Uterus (tissue), 2 donors: Measurements from ENCODE around the gene RBM12.

Experiments
- CTCF ChIP-seq, 4 experiments: fragments of 200-600 bp in 2 of 4; fragments of 450-650 bp in 2 of 4; sonication (generic) in 2 of 4; IDR thresholded peaks; one replicate each; pipeline ENCODE4 v1.5.1; 2016 to 2019; ENCODE audit warnings: antibody characterized with exemption in 4 of 4, mild to moderate bottlenecking in 2 of 4, moderate library complexity in 1 of 4
- POLR2A ChIP-seq, 2 donors: fragments of 450-650 bp; IDR thresholded peaks; one replicate each; pipeline ENCODE4 v1.6.1; 2016; ENCODE audit warnings: antibody characterized with exemption in 2 of 2, mild to moderate bottlenecking in 1 of 2, moderate library complexity in 1 of 2

DNA sequence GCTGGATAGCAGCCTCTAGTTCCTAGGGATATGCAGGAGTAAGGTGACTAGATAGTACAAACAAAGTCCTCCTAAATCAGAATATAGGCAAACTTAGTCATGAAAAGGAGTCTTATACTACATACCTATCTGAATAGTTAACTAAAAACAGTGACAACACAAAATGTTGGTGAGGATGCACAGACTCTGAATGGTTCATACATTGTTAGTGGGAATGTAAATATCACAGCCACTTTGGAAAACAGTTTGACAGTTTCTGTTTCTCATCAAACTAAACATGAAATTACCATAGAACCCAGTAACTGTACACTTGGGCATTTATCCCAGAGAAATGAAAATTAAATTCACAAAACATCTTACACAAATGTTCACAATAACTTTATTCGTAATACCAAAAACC, 17.3 kb upstream of the RBM12 start:
- TF ChIP-seq CTCF (IDR thresholded peaks at IDR 0.05) = no peak
- no peak for TF ChIP-seq POLR2A (IDR thresholded peaks at IDR 0.05)
